AG04449 (cell line): ENCODE results near the gene SLC26A4.

Experiments
- CTCF ChIA-PET: fragments of 350-600 bp; formaldehyde crosslinking; extraction: SDS; loops from one replicate; lab custom pipeline; 2021; ENCODE audit warnings: antibody characterized with exemption; lab: Yijun Ruan, JAX
- POLR2A ChIA-PET: fragments of 400-600, 350-600 bp; formaldehyde crosslinking; extraction: SDS; loops from one replicate; lab custom pipeline; 2020; ENCODE audit warnings: antibody characterized with exemption, inconsistent platforms; lab: Yijun Ruan, JAX
- DNase-seq: peaks from one replicate; pipeline ENCODE4 v3.0.0-alpha.2; 2010; ENCODE audit warnings: low read depth, low spot score
- H3K4me3 ChIP-seq: 2 replicates; pipeline ENCODE4 v1.5.1; 2011; ENCODE audit warnings: low read depth, mild to moderate bottlenecking, control low read depth, low read length
- CTCF ChIP-seq: IDR thresholded peaks from one replicate; pipeline ENCODE4 v1.5.1; 2011; ENCODE audit warnings: mild to moderate bottlenecking, moderate library complexity, low read length, control low read depth, inconsistent platforms; ENCODE audit not compliant: insufficient read depth; ENCODE audit errors: missing control alignments

The SLC26A4 gene

GRCh38 chr7:107622894-107623293, 37.7 kb upstream of the SLC26A4 start:
- POLR2A ChIA-PET = no interaction called here
- H3K4me3 ChIP-seq = no peak overlapping the region
- TF ChIP-seq CTCF = no peak
- no peak for DNase-seq
- CTCF ChIA-PET = interaction anchor here (1.1 kb wide), 1 partner anchor 22 kb away, joined by 3 read pairs; no protein-coding TSS in a partner anchor

- TF ChIP-seq CTCF = no peak
- no peak overlapping the region for H3K4me3 ChIP-seq
- no peak for DNase-seq
- POLR2A ChIA-PET = no interaction called here
- CTCF ChIA-PET = interaction anchor here (0.7 kb wide), 1 partner anchor 100 kb away, joined by 3 read pairs; no protein-coding TSS in a partner anchor
Observed at GRCh38 chr7:107627002-107627401, 33.6 kb upstream of the SLC26A4 start.

GRCh38 chr7:107628461-107629064, 32.1 kb upstream of the SLC26A4 start:
- TF ChIP-seq CTCF = no peak
- CTCF ChIA-PET = no interaction called here
- H3K4me3 ChIP-seq = no peak overlapping the region
- POLR2A ChIA-PET = no interaction called here
- DNase-seq = no peak

- ChIA-PET CTCF (no interaction called here), POLR2A (no interaction called here)
- H3K4me3 ChIP-seq = no peak overlapping the region
- DNase-seq = no peak
- TF ChIP-seq CTCF = no peak
Observed at GRCh38 chr7:107630342-107630741, 30.3 kb upstream of the SLC26A4 start.

GRCh38 chr7:107631588-107632491, 28.8 kb upstream of the SLC26A4 start:
- POLR2A ChIA-PET = no interaction called here

More at GRCh38 chr7:107631588-107632491, 28.8 kb upstream of the SLC26A4 start:
- no peak for DNase-seq
- TF ChIP-seq CTCF = no peak
- CTCF ChIA-PET = no interaction called here
- H3K4me3 ChIP-seq = no peak overlapping the region
